DLD1 (cell line): Measurements from ENCODE around the gene SIT1.
"Not testable (repeated sequence)": the region's sequence is repeated elsewhere in the genome, so short reads cannot be mapped to it uniquely, and the experiment has no call there.

ENCODE experiments used
- in situ Hi-C: cut with HindIII; loops from 2 replicates; pipeline ENCODE4 v1.10.0; 2017; ENCODE audit warnings: low sequenced_read_pairs

Gene SIT1

GRCh38 chr9:35660966-35661415 lies 10.3 kb upstream of the SIT1 start:
- in situ Hi-C loops = no loop called here

- in situ Hi-C loops = no loop called here
These were observed 8.6 kb upstream of the SIT1 start for GRCh38 chr9:35659340-35659739.

- in situ Hi-C loops = no loop called here
These were observed 8.2 kb upstream of the SIT1 start for GRCh38 chr9:35658968-35659220.

GRCh38 chr9:35658137-35658967 lies 7.6 kb upstream of the SIT1 start, which contains the start of gene CCDC107:
TSS of gene CCDC107 (plus strand) at chr9:35658292. CDS start at chr9:35658380, 88 bp downstream.
- in situ Hi-C loops = no loop called here

- in situ Hi-C loops = no loop called here
These were observed 6.9 kb upstream of the SIT1 start, which contains the start of gene RMRP for GRCh38 chr9:35657546-35658136. TSS of gene RMRP (minus strand) at chr9:35658019.

GRCh38 chr9:35656831-35657545 lies 6.3 kb upstream of the SIT1 start:
- in situ Hi-C loops = no loop called here

- in situ Hi-C loops = no loop called here
These were observed 5.6 kb upstream of the SIT1 start for GRCh38 chr9:35656348-35656747.

GRCh38 chr9:35653611-35654010 lies 2.9 kb upstream of the SIT1 start:
- in situ Hi-C loops = no loop called here

GRCh38 chr9:35652829-35653209 lies 2.1 kb upstream of the SIT1 start:
- in situ Hi-C loops = no loop called here

- in situ Hi-C loops = no loop called here
These were observed 1.5 kb upstream of the SIT1 start for GRCh38 chr9:35651956-35652828.

GRCh38 chr9:35649431-35650340 lies 1.0 kb downstream of the SIT1 start:
- in situ Hi-C loops = no loop called here

- in situ Hi-C loops = no loop called here
These were observed 4.0 kb downstream of the SIT1 start for GRCh38 chr9:35646533-35647265.

GRCh38 chr9:35646153-35646532 lies 4.6 kb downstream of the SIT1 start:
- in situ Hi-C loops = no loop called here

- in situ Hi-C loops = not testable (repeated sequence)
These were observed 5.0 kb downstream of the SIT1 start for GRCh38 chr9:35645736-35646135.

GRCh38 chr9:35643046-35643445 lies 7.7 kb downstream of the SIT1 start:
- in situ Hi-C loops = no loop called here

GRCh38 chr9:35641478-35641877 lies 9.3 kb downstream of the SIT1 start:
- in situ Hi-C loops = not testable (repeated sequence)

- in situ Hi-C loops = not testable (repeated sequence)
These were observed 10.3 kb downstream of the SIT1 start for GRCh38 chr9:35640431-35640830.

- in situ Hi-C loops = no loop called here
These were observed 11.1 kb downstream of the SIT1 start for GRCh38 chr9:35639631-35640030.

GRCh38 chr9:35639225-35639624 lies 11.5 kb downstream of the SIT1 start:
- in situ Hi-C loops = not testable (repeated sequence)
